Mesenteric fat pad (tissue), 1 donor: ENCODE measurements around the gene TMUB1. TPM values are rescaled to one million over a fixed set of nuclear protein-coding genes. Genes with fewer than 3 reads are reported as not detected.
"Not testable (repeated sequence)": the region's sequence is repeated elsewhere in the genome, so short reads cannot be mapped to it uniquely, and the experiment has no call there.

Source experiments
- DNase-seq: peaks from one replicate; pipeline ENCODE4 v3.0.0-alpha.2; 2020; ENCODE audit warnings: low spot score
- total RNA-seq: library from RNA; stranded (reverse); fragmentation: NEBNext Ultra II Directional; extraction: Animal tissue kit (Norgen Biotek cat#: 25700); gene quantifications from one replicate; pipeline ENCODE4 v1.2.1, GENCODE V29; 2021
- donor health status: DM: yes; HTN: yes; CAD: no.

TMUB1 gene
- total RNA-seq, 1 donor from 2014 or later: 31.9 TPM

- no peak for DNase-seq
Measured at GRCh38 chr7:151057506-151057988, 25.7 kb downstream of the TMUB1 start, which contains the start of gene CDK5. CDK5 (minus strand) TSS chr7:151057897; CDS start chr7:151057848, 49 bp downstream.

- no peak for DNase-seq
Measured at GRCh38 chr7:151056666-151057505, 26.4 kb downstream of the TMUB1 start.

GRCh38 chr7:151056283-151056665 is 27.0 kb downstream of the TMUB1 start:
- DNase-seq: no peak

GRCh38 chr7:151053751-151054150 is 29.5 kb downstream of the TMUB1 start:
- no peak for DNase-seq

- no peak for DNase-seq
Measured at GRCh38 chr7:151053096-151053495, 30.2 kb downstream of the TMUB1 start.

GRCh38 chr7:151051108-151051507 is 32.2 kb downstream of the TMUB1 start:
- DNase-seq: no peak

- DNase-seq: no peak
Measured at GRCh38 chr7:151048911-151049463, 34.3 kb downstream of the TMUB1 start.

- DNase-seq: no peak
Measured at GRCh38 chr7:151047976-151048815, 35.1 kb downstream of the TMUB1 start, which contains the start of gene ASIC3. ASIC3 (plus strand) TSS chr7:151048531; CDS start chr7:151048886, 355 bp downstream.

- no peak for DNase-seq
Measured at GRCh38 chr7:151046603-151047573, 36.4 kb downstream of the TMUB1 start.

GRCh38 chr7:151045967-151046366 is 37.3 kb downstream of the TMUB1 start:
- no peak for DNase-seq

GRCh38 chr7:151045262-151045661 is 38.0 kb downstream of the TMUB1 start:
- DNase-seq: no peak

- DNase-seq: no peak
Measured at GRCh38 chr7:151043959-151044358, 39.3 kb downstream of the TMUB1 start.

- not testable (repeated sequence) for DNase-seq
Measured at GRCh38 chr7:151043449-151043848, 39.8 kb downstream of the TMUB1 start.

- DNase-seq: no peak
Measured at GRCh38 chr7:151040616-151041375, 42.5 kb downstream of the TMUB1 start.

- no peak for DNase-seq
Measured at GRCh38 chr7:151039850-151040548, 43.3 kb downstream of the TMUB1 start.

- peak; percentile 94 for DNase-seq
Measured at GRCh38 chr7:151038951-151039849, 44.1 kb downstream of the TMUB1 start.

- no peak for DNase-seq
Measured at GRCh38 chr7:151035902-151036301, 47.4 kb downstream of the TMUB1 start.
